ENCODE results near the gene EIF2S3B.

- TF ChIP-seq CTCF (conservative IDR thresholded peaks at IDR 0.05) (no peak), ZFX (IDR thresholded peaks at IDR 0.05) (no peak)
Observed at GRCh38 chr12:10557329-10557728, 51.6 kb downstream of the EIF2S3B start.

Data from C4-2B (cell line).